GM20431 (cell line): ENCODE data around the gene VSIG10L.

Experiments used
- in situ Hi-C: fragments of 300-500 bp; cut with MseI, MboI; formaldehyde crosslinking; loops from one replicate; pipeline ENCODE4 v1.15.0; 2020; ENCODE audit warnings: low sequenced_read_pairs; ENCODE audit not compliant: unreplicated experiment

Gene VSIG10L

DNA sequence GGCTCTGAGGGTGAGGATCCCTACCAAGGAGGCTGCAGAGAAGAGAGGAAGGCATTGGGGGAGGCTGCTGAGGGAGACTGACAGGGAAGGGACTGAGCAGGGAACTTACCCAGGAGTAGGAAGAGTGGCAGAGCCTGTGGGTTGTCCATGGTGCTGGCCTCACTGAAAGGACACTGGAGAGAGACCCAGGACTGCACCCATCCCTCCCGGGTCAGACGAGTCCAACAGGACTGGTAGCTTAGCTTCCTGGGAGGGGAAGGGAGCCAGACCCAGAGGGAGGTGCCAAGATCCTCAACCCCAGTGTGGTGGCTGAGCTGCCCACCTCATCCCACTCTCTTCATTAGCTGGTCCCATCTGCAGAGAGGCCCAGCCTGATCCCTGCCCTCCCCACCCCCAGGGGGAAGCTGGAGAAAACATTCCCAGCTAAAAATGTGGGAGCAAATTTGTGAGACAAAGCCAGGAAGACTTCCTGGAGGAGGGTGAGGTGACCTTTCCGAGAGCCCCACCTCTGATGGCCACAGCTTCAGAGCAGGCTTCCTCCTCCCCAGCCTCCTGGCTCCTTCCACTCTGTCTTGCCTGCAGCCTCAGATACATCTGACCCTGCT, at the start of gene VSIG10L:
Gene VSIG10L, minus strand, starts transcription at position 164 of the 605 bp plus-strand sequence. Its CDS starts 15 bp downstream, at position 149.
- in situ Hi-C loops: no loop called here

GRCh38 chr19:51391073-51391611, 49.2 kb upstream of the VSIG10L start:
- in situ Hi-C loops: no loop called here

- in situ Hi-C loops: no loop called here
Observed at GRCh38 chr19:51389143-51389542, 47.2 kb upstream of the VSIG10L start.

DNA sequence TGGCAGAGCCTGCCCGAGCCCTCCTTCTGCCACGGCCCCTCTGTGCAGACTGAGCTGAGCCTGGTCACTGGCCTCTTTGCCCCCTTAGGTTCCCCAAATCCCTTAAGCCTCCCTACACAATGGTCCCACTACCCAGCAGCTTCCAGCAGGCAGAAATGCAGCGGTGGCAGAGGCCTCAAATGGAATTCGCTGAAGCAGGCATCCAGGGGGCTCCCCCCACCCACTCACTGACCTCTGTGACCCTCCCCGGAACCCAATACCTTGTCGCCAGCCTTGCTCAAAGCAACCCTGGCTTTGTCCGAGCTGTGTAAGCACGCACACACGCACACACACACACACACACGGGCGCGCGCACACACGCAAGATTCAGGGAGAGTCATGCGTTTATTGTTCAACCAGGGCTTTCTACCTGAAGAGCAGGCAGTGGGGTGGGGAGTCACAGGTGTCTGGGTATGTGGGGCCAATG, 46.0 kb upstream of the VSIG10L start, which contains the start of gene LIM2:
Gene LIM2, minus strand, starts transcription at position 51 of the 466 bp plus-strand sequence. CDS start 531 bp downstream, outside the sequence.
- in situ Hi-C loops: no loop called here

GRCh38 chr19:51386882-51387520, 45.1 kb upstream of the VSIG10L start:
- in situ Hi-C loops: no loop called here

DNA sequence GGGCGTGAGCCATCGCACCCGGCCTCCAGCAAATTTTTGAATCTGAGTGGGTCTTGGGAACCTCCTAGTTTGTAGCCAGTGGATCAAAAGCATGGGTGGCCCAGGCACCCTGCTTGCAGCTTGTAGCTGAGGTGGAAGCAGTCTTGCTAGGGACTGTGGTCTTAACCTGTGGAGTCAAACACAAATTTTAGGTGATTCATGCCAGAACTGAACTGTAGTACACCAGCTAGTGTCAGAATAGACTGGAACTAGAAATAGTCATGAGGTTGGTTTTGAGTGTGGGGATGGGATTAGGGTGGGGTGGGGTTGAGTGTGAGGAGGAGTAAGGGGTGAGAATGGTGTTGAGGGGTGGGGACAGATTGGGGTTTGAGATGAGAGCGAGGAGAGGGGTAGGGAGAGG, 40.1 kb upstream of the VSIG10L start:
- in situ Hi-C loops: no loop called here

GRCh38 chr19:51380379-51380778, 38.4 kb upstream of the VSIG10L start:
- in situ Hi-C loops: no loop called here

- in situ Hi-C loops: no loop called here
Observed at GRCh38 chr19:51377422-51377821, 35.5 kb upstream of the VSIG10L start.

- in situ Hi-C loops: no loop called here
Observed at GRCh38 chr19:51375504-51376221, 33.7 kb upstream of the VSIG10L start.

DNA sequence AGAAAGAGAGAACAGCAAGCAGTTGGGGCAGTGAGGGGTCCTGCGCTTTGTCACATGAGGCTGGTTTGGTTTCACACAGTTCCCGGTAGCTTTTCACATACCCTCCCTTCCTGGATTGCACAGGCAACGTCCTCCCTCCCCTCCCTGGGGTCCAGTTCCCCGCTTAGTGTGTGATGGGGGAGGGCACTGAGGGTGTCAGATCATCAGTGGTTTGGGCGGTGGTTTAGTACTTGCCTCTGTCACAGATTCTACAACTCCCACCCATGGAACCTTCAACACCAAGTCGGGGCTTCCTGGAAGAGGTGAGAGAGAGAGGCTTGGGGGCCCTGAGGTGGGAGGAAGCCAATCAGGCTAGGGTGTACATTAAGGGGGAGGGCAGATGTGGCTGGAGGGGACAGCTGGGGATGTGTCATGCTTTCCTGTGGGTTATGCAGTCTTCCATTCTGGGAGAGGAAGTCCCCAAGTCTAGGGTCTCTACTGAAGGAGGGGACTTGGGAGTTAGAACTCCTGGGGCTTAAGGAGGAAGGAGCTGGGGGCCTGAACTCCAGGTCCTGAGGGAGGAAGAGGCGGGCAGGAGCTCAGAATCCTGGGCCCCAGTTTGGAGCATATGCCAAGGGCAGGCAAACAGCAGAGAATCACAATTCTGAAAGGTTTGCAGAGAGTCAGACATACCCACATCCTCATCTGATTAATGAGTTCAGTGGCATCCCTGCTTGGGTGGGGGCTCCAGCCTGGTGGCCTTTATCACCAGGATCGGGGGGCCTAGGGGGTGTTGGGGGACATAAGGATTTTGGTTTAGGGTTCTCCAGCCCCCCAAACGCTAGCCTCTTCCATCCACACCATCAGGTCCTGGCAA, 30.9 kb upstream of the VSIG10L start, which contains the start of gene NKG7:
Gene NKG7, minus strand, starts transcription at position 6 of the 856 bp plus-strand sequence. CDS start 119 bp downstream, outside the sequence.
- in situ Hi-C loops: no loop called here

- in situ Hi-C loops: no loop called here
Observed at GRCh38 chr19:51372021-51372648, 30.2 kb upstream of the VSIG10L start.

GRCh38 chr19:51371186-51371690, 29.3 kb upstream of the VSIG10L start:
- in situ Hi-C loops: no loop called here

DNA sequence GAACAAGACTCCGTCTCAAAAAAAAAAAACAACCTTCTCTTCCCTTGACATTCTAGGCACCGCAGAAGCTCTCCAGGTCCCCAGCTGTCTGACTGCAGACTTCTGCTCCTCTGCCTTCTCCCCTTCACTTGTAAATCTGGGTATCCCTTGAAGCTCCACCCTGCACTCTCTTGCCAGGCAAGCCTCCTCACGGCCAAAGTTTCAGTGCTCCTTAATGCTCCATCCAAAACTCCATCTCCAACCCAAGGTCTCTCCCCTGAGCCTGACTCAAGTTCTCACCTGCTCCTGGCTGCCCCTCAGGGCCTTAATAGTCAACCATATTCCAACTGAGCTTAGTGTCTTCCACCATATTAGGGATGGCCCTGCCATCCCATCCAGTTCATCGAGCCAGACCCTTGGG, 28.3 kb upstream of the VSIG10L start:
- in situ Hi-C loops: no loop called here

DNA sequence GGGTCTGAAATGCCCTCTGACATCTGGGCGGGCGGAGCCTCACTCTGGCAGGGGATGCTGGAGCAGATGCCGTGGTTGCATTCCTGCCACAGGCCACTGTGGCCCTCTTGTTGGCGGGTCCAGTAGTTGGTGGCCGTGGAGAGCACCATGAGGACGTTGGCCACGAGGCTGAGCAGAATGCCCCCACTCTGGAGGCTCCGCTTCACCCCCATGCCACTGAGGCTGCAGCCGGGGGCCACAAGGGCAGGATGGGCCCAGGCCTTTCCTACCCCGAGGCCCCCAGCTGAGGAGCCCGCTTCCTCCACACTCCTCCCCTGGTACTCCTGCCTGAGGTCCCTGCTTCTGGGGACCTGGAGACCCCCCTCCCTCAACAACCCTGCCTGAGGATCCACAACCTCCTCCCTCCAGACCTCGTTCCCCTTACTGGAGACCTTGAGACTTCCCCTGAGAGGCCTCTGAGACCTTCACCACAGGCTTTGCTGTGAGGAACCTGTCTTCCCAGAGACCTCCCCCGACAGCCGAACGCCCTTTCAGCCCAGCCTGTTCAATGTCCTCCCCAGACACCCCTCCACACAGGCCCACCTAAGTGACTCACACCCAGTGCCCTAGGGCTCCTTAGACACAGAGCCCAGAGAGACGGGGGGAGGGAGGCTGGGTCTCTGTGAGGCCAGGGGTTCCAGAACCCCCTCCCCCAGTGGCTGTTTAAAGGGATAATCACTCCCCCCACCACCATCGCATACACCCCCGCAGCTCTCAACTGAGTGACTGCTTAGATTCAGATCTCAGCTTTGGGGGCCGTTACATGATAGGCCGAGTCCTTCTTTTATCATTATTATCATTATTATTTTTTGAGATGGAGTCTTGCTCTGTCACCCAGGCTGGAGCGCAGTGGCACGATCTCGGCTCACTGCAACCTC, 26.7 kb upstream of the VSIG10L start, which contains the start of gene CLDND2:
Gene CLDND2, minus strand, starts transcription at position 638 of the 917 bp plus-strand sequence. Its CDS starts 426 bp downstream, at position 212.
- in situ Hi-C loops: no loop called here

GRCh38 chr19:51367565-51368365, 25.8 kb upstream of the VSIG10L start:
- in situ Hi-C loops: no loop called here

DNA sequence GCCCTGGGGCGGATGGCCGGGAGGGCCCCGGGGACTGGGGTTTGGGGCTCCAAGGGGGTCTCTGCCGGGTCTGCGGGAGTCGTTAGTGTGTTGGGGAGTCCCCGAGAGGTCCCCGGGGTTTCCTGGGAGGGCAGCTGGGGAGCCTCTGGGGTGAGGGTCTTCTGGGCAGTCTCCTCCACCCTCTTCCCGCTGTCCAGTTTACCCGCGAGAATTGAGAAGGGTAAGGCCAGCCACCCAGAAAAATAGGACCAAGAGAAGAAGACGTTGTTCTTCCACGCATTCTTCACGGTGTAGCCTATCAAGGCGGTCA, 25.3 kb upstream of the VSIG10L start:
- in situ Hi-C loops: no loop called here
